Activated CD8-positive, alpha-beta memory T cell treated with anti-CD3 and anti-CD28 coated beads for 4 hours (primary cell): Measurements from ENCODE around the gene IGFL2.

Experiments
- DNase-seq, 2 donors: peaks; one replicate each; pipeline ENCODE4 v3.0.0-alpha.2; 2020; ENCODE audit warnings: low read depth in 2 of 2

The IGFL2 gene

DNA sequence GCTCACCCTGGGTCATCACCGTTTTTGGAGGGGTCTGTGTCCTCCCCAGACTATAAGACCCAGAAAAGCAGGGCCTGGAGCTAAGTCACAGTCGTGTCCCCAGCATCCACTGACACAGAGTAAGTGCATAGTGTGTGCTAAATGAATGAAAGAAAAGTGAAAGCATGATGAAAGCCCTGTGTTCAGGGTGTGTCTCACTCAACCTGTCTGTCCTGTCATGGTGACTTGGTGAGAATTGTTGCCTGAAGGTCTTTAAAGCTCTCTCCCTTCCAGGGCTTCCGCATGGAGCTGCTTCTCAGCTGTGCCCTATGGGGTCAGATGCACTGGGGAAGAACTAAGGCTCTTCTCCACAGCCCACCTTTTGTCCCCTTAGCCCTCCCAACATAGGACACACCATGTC, 61.0 kb downstream of the IGFL2 start:
- DNase-seq = no peak

- DNase-seq = no peak
Measured at GRCh38 chr19:46209472-46209871, 61.4 kb downstream of the IGFL2 start.

DNA sequence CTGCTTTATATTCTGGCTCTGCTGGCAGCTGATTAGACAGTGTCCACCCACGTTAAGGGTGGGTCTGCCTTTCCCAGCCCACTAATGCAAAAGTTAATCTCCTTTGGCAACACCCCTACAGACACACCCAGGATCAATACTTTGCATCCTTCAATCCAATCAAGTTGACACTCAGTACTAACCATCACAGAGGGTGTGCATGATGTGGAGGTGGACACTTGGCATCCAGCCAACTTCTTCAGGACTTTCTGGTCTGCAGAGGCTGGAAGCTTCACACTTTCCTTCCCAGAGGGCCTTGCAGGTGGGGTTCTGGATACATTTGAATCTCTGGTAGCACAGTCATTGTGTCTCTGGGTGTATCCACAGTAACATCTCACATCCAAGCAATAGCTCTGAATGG, 62.6 kb downstream of the IGFL2 start:
- no peak for DNase-seq
